Left lung (tissue), 10 donors: ENCODE results near the gene KDM7A. TPM values are rescaled to one million over a fixed set of nuclear protein-coding genes. Genes with fewer than 3 reads are reported as not detected.

Experiments used
- ATAC-seq: fragments of 200-7000 bp; cut with Tn5 transposase; one replicate; pipeline ENCODE4 v1.9.1; 2020; ENCODE audit warnings: moderate library complexity
- DNase-seq, 4 donors: peaks; one replicate each; pipeline ENCODE4 v3.0.0-alpha.2; 2013 to 2020
- H3K27ac ChIP-seq, 2 donors: fragments of 200-600 bp; sonication (generic) in 1 of 2; one replicate each; pipeline versions ENCODE4 v1.5.0 to v1.8.0; 2020 to 2021
- H3K27me3 ChIP-seq, 2 donors: fragments of 200-600 bp; sonication (generic) in 1 of 2; one replicate each; pipeline versions ENCODE4 v1.5.0 to v1.8.0; 2020 to 2021
- H3K36me3 ChIP-seq, 2 donors: fragments of 200-600 bp; sonication (generic) in 1 of 2; one replicate each; pipeline versions ENCODE4 v1.5.0 to v1.8.0; 2020 to 2021
- H3K4me1 ChIP-seq, 2 donors: fragments of 200-600 bp; one replicate each; pipeline ENCODE4 v1.8.0; 2021
- H3K4me3 ChIP-seq, 2 donors: fragments of 200-600 bp; sonication (generic) in 1 of 2; one replicate each; pipeline versions ENCODE4 v1.5.0 to v1.8.0; 2020 to 2021; ENCODE audit warnings: mild to moderate bottlenecking in 1 of 2
- H3K9me3 ChIP-seq, 2 donors: fragments of 200-600 bp; sonication (generic) in 1 of 2; one replicate each; pipeline versions ENCODE4 v1.5.0 to v1.8.0; 2020 to 2021
- CTCF ChIP-seq, 2 donors: fragments of 200-600 bp; sonication (generic) in 1 of 2; IDR thresholded peaks; one replicate each; pipeline versions ENCODE4 v1.5.0 to v1.8.0; 2021; ENCODE audit warnings: antibody characterized with exemption in 2 of 2
- intact Hi-C, 2 donors: fragments of 100-400 bp; cut with DNase I; formaldehyde crosslinking; loops; one replicate each; pipeline versions ENCODE4 v1.11.2 to v1.14.2; 2022
- polyA plus RNA-seq, 6 donors: library from polyadenylated mRNA; unstranded; fragments of 120-200 nt; gene quantifications; one replicate each; pipeline ENCODE4 v1.2.1, GENCODE V29; 2013; ENCODE audit not compliant: insufficient read length in 6 of 6
- total RNA-seq, 2 donors: library from RNA; stranded (reverse); fragmentation: NEBNext Ultra II Directional; extraction: Animal tissue kit (Norgen Biotek cat#: 25700); gene quantifications; one replicate each; pipeline ENCODE4 v1.2.1, GENCODE V29; 2021
- donor health status: DM: no; HTN: yes; CAD: no.
- donor health status: DM: no; HTN: no; CAD: no.

KDM7A gene
- total and polyA plus RNA-seq, 8 donors: 13.2 to 20.1 (median 15.5) TPM

- no peaks in the 10 kb centered on the region for H3K9me3 ChIP-seq
- intact Hi-C loops: no loop called here
- H3K27me3 ChIP-seq: no peaks in the 10 kb centered on the region
- no peak for DNase-seq
- ATAC-seq: no peak
- H3K27ac ChIP-seq: no peak overlapping the region
- peaks cover 0 to 96% of the 10 kb centered on the region in 2 donors for H3K36me3 ChIP-seq
- no peaks in the 10 kb centered on the region for H3K4me1 ChIP-seq
- no peak for TF ChIP-seq CTCF (IDR thresholded peaks at IDR 0.05)
- no peak overlapping the region for H3K4me3 ChIP-seq
Measured at GRCh38 chr7:140042386-140042670, 134.5 kb downstream of the KDM7A start.

DNA sequence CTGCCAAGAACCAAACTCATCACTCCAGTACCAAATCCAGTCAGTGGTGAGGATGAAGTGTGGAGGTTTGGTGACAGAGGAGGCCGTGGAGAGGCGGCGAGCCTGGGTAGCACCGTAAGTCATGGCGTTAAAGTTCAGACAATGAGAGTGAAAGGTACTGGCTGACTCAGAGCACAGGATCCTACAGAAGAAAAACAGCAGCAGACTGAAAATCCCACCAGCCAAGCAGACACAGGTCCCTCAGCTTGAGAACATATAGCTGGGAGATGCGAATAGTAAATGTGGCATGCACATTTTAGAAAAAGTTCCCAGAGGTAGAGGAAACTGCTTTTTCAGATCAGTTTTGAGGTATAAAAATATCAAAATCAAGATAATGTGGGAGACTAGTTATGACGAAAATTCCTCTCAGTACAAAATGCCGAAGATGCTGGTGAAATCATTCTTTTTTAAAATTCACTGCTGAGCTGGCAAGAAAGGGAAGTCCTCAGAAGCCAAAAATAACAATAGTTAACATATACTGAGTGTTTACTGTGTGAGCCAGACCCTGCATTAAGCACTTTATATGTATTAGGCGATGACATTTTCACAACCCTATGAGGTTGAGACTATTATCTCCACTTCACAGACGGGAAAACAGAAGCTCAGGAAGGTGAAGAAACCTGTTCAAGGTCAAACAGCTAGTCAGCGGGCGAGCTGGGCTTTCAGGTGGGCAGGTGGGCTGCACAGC lies 135.0 kb downstream of the KDM7A start:
- Histone ChIP-seq H3K27me3 (no peaks in the 10 kb centered on the region), H3K4me1 (peaks cover 0 to 4% of the 10 kb centered on the region in 2 donors), H3K4me3 (no peak overlapping the region), H3K27ac (no peak overlapping the region), H3K36me3 (peaks cover 0 to 96% of the 10 kb centered on the region in 2 donors), H3K9me3 (no peaks in the 10 kb centered on the region)
- TF ChIP-seq CTCF (IDR thresholded peaks at IDR 0.05): no peak
- intact Hi-C loops: no loop called here
- DNase-seq (no peak), ATAC-seq (no peak)

GRCh38 chr7:140039896-140040295 lies 136.9 kb downstream of the KDM7A start:
- H3K4me3 ChIP-seq: no peak overlapping the region
- H3K4me1 ChIP-seq: peaks cover 0 to 14% of the 10 kb centered on the region in 2 donors
- intact Hi-C loops: no loop called here
- no peaks in the 10 kb centered on the region for H3K9me3 ChIP-seq
- peaks cover 0 to 93% of the 10 kb centered on the region in 2 donors for H3K36me3 ChIP-seq
- no peak overlapping the region for H3K27ac ChIP-seq
- no peaks in the 10 kb centered on the region for H3K27me3 ChIP-seq
- DNase-seq (no peak), ATAC-seq (no peak)
- no peak for TF ChIP-seq CTCF (IDR thresholded peaks at IDR 0.05)

DNA sequence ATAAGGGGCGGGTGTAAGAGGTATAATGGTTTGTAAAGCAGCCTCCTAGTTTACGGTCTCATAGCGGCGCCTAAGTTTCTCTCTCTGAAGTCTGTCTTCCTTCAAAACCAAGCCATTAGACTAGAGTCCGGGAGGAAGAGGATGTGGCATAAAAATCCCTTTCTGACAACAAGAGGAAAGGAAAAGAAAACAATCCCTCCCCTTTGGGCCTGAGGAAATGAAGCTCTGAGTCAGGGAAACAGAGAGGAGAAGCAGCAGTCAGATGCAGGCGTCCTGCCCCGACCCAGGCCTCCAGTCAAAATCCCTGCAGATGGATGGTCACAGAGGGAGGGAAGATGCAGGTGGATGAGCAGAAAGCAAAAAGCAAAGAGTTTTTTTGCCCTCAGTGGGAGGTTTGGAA lies 137.7 kb downstream of the KDM7A start:
- Histone ChIP-seq H3K27me3 (no peaks in the 10 kb centered on the region), H3K27ac (no peak overlapping the region), H3K4me3 (no peak overlapping the region), H3K36me3 (peaks cover 0 to 92% of the 10 kb centered on the region in 2 donors), H3K4me1 (peaks cover 0 to 14% of the 10 kb centered on the region in 2 donors), H3K9me3 (no peaks in the 10 kb centered on the region)
- ATAC-seq (no peak), DNase-seq (no peak)
- no peak for TF ChIP-seq CTCF (IDR thresholded peaks at IDR 0.05)
- intact Hi-C loops: no loop called here

GRCh38 chr7:140036224-140036962 lies 140.4 kb downstream of the KDM7A start:
- Histone ChIP-seq H3K27me3 (no peaks in the 10 kb centered on the region), H3K4me1 (peaks cover 0 to 14% of the 10 kb centered on the region in 2 donors), H3K9me3 (no peaks in the 10 kb centered on the region), H3K36me3 (peaks cover 0 to 91% of the 10 kb centered on the region in 2 donors), H3K4me3 (no peak overlapping the region), H3K27ac (no peak overlapping the region)
- ATAC-seq (no peak), DNase-seq (no peak)
- TF ChIP-seq CTCF (IDR thresholded peaks at IDR 0.05): no peak
- intact Hi-C loops: no loop called here
